ENCODE measurements around the gene EP300.

DNA sequence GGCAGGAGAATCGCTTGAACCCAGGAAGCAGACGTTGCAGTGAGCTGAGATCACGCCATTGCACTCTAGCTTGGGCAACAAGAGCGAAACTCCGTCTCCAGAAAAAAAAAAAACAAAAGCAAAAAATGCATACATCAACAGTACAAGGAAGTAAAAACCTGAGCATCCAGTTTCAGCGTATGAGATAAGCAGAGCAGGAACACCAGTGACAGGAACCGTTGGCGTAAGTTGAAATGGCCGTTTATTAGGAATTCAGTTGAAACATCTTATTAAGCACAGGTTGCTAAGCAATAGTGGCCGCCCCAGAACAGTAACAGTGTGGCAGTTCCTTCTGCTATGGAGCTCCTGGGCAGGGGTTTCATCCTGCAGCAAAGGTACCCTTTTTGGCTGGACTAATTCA, 108.7 kb downstream of the EP300 start:
- TF ChIP-seq CTCF (IDR thresholded peaks at IDR 0.05): no peak
- no peak for TF ChIP-seq POLR2A (IDR thresholded peaks at IDR 0.05)

Measured in prostate gland (tissue), 2 donors.